Gastroesophageal sphincter (tissue), 4 donors: Measurements from ENCODE around the gene TMX4. TPM values are rescaled to one million over a fixed set of nuclear protein-coding genes. Genes with fewer than 3 reads are reported as not detected.

Source experiments
- ATAC-seq: fragments of 150-250 bp; one replicate; pipeline ENCODE4 v1.9.1; 2016; ENCODE audit warnings: mild to moderate bottlenecking, moderate library complexity
- H3K27ac ChIP-seq, 4 donors: fragments of 200-600 bp; sonication (generic) in 3 of 4; 1 replicate in 3 of 4; 2 replicates in 1 of 4; pipeline ENCODE4 v1.5.1; 2016 to 2019
- H3K27me3 ChIP-seq: fragments of 200-600 bp; sonication (generic); one replicate; pipeline ENCODE4 v1.5.1; 2019
- H3K36me3 ChIP-seq, 2 donors: fragments of 200-600 bp; sonication (generic); one replicate each; pipeline ENCODE4 v1.5.1; 2019; ENCODE audit warnings: control low read depth in 1 of 2
- H3K4me1 ChIP-seq, 3 donors: fragments of 200-600 bp; sonication (generic); 1 replicate in 2 of 3; 2 replicates in 1 of 3; pipeline ENCODE4 v1.5.1; 2016 to 2019; ENCODE audit warnings: control low read depth in 2 of 3
- H3K4me3 ChIP-seq, 2 donors: fragments of 200-600 bp; sonication (generic); one replicate each; pipeline ENCODE4 v1.5.1; 2019; ENCODE audit warnings: mild to moderate bottlenecking in 1 of 2, moderate library complexity in 1 of 2
- H3K9me3 ChIP-seq, 3 donors: fragments of 200-600 bp; sonication (generic); one replicate each; pipeline ENCODE4 v1.5.1; 2017 to 2019; ENCODE audit warnings: control low read depth in 2 of 3
- CTCF ChIP-seq, 4 experiments: fragments of 200-600 bp in 2 of 4; fragments of 450-650 bp in 2 of 4; sonication (generic) in 1 of 4; IDR thresholded peaks; one replicate each; pipeline ENCODE4 v1.5.1; 2017 to 2019; ENCODE audit warnings: antibody characterized with exemption in 4 of 4, mild to moderate bottlenecking in 2 of 4, moderate library complexity in 2 of 4
- EP300 ChIP-seq: sonication (generic); formaldehyde crosslinking; IDR thresholded peaks from one replicate; pipeline ENCODE4 v1.6.1; 2017; ENCODE audit warnings: antibody characterized with exemption, mild to moderate bottlenecking
- POLR2A ChIP-seq, 2 donors: fragments of 450-650 bp; IDR thresholded peaks; one replicate each; pipeline ENCODE4 v1.6.1; 2017; ENCODE audit warnings: antibody characterized with exemption in 2 of 2, mild to moderate bottlenecking in 2 of 2, moderate library complexity in 1 of 2
- POLR2AphosphoS5 ChIP-seq: sonication (generic); formaldehyde crosslinking; IDR thresholded peaks from one replicate; pipeline ENCODE4 v1.6.1; 2017; ENCODE audit warnings: antibody characterized with exemption
- WGBS, 2 donors: methylation state at CpG; one replicate each; pipeline ENCODE4 v1.1.5; 2018; ENCODE audit warnings: low coverage in 1 of 2; 5-methylcytosine and 5-hydroxymethylcytosine counted together
- total RNA-seq, 4 donors: library from RNA; depleted of rRNA; stranded (reverse); fragments of >200 nt; gene quantifications; one replicate each; pipeline ENCODE4 v1.1.0, GENCODE V29; 2016

TMX4 gene
- total RNA-seq, 4 donors from 2014 or later: 44.7 to 76.1 (median 61.2) TPM

- ATAC-seq: peak; percentile 31
- WGBS, 2 donors: 33 to 39% methylated on average over 5 to 6 of the region's 6 CpGs
- Histone ChIP-seq H3K36me3 (no peaks in the 10 kb centered on the region), H3K27ac (peak overlapping the region; percentile 21 to 70 (median 61)), H3K4me1 (peaks cover 0 to 50% (median 23%) of the 10 kb centered on the region in 3 donors), H3K9me3 (no peaks in the 10 kb centered on the region), H3K4me3 (no peak overlapping the region), H3K27me3 (no peaks in the 10 kb centered on the region)
- TF ChIP-seq CTCF (IDR thresholded peaks at IDR 0.05) (no peak), POLR2A (IDR thresholded peaks at IDR 0.05) (no peak), POLR2AphosphoS5 (peak; percentile 23)
These were observed 43.2 kb upstream of the TMX4 start for GRCh38 chr20:8062756-8063155.

- ATAC-seq: no peak
- TF ChIP-seq EP300 (no peak), CTCF (IDR thresholded peaks at IDR 0.05) (no peak), POLR2A (IDR thresholded peaks at IDR 0.05) (no peak), POLR2AphosphoS5 (no peak)
- Histone ChIP-seq H3K36me3 (no peaks in the 10 kb centered on the region), H3K27ac (peak overlapping the region; percentile 44 to 70 (median 62)), H3K9me3 (no peaks in the 10 kb centered on the region), H3K4me1 (peaks cover 0 to 50% (median 23%) of the 10 kb centered on the region in 3 donors), H3K27me3 (no peaks in the 10 kb centered on the region), H3K4me3 (no peak overlapping the region)
- WGBS, 2 donors: 23 to 27% methylated on average over 5 of the region's 5 CpGs
These were observed 42.4 kb upstream of the TMX4 start for GRCh38 chr20:8061861-8062518.

- H3K36me3 ChIP-seq: no peaks in the 10 kb centered on the region
- H3K9me3 ChIP-seq: no peaks in the 10 kb centered on the region
- H3K27me3 ChIP-seq: no peaks in the 10 kb centered on the region
- no peak for ATAC-seq
- H3K27ac ChIP-seq: peak overlapping the region; percentile 44 to 70 (median 68)
- H3K4me3 ChIP-seq: no peak overlapping the region
- TF ChIP-seq CTCF (IDR thresholded peaks at IDR 0.05) (no peak), EP300 (no peak), POLR2A (IDR thresholded peaks at IDR 0.05) (no peak), POLR2AphosphoS5 (no peak)
- peaks cover 0 to 50% (median 23%) of the 10 kb centered on the region in 3 donors for H3K4me1 ChIP-seq
These were observed 41.4 kb upstream of the TMX4 start for GRCh38 chr20:8060977-8061376.

- Histone ChIP-seq H3K4me3 (no peak overlapping the region), H3K27me3 (no peaks in the 10 kb centered on the region), H3K4me1 (peaks cover 0 to 46% (median 19%) of the 10 kb centered on the region in 3 donors), H3K36me3 (no peaks in the 10 kb centered on the region), H3K9me3 (no peaks in the 10 kb centered on the region), H3K27ac (no peak overlapping the region)
- 43 to 85% methylated on average over 2 to 3 of the region's 3 CpGs for WGBS, 2 donors
- ATAC-seq: no peak
- TF ChIP-seq POLR2AphosphoS5 (no peak), POLR2A (IDR thresholded peaks at IDR 0.05) (no peak), CTCF (IDR thresholded peaks at IDR 0.05) (no peak), EP300 (no peak)
These were observed 38.3 kb upstream of the TMX4 start for GRCh38 chr20:8057871-8058270.

DNA sequence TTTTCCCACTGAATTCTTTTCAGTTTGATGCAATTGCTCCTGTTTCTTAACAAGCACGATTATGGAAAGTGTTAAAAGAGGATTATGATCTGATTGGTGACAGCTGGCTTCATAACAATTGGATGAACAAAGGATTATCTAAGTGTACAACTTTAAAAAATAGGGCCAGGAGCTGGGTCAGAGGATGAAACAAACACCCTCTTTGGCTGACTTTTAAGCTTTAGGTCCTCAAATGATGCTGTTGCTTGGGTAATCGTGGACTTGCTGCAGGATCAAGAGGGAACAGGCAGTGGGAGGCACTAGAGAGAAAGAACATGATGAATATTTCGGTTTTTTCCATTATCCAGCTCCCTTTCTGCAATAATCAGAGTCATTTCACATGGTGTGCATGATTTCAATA, 35.5 kb upstream of the TMX4 start:
- ATAC-seq: no peak
- H3K27ac ChIP-seq: no peak overlapping the region
- 30 to 55% methylated on average over 3 of the region's 3 CpGs for WGBS, 2 donors
- H3K4me3 ChIP-seq: no peak overlapping the region
- no peaks in the 10 kb centered on the region for H3K36me3 ChIP-seq
- no peaks in the 10 kb centered on the region for H3K9me3 ChIP-seq
- H3K4me1 ChIP-seq: peaks cover 0 to 22% (median 5%) of the 10 kb centered on the region in 3 donors
- no peaks in the 10 kb centered on the region for H3K27me3 ChIP-seq
- TF ChIP-seq POLR2A (IDR thresholded peaks at IDR 0.05) (no peak), EP300 (no peak), POLR2AphosphoS5 (no peak)
